Measurements from ENCODE around the gene LRRC75B. TPM values are rescaled to one million over a fixed set of nuclear protein-coding genes. Genes with fewer than 3 reads are reported as not detected.
"Not testable (repeated sequence)": the region's sequence is repeated elsewhere in the genome, so short reads cannot be mapped to it uniquely, and the experiment has no call there.

LRRC75B gene
- total RNA-seq, 1 donor from 2014 or later = 10.8 TPM

DNA sequence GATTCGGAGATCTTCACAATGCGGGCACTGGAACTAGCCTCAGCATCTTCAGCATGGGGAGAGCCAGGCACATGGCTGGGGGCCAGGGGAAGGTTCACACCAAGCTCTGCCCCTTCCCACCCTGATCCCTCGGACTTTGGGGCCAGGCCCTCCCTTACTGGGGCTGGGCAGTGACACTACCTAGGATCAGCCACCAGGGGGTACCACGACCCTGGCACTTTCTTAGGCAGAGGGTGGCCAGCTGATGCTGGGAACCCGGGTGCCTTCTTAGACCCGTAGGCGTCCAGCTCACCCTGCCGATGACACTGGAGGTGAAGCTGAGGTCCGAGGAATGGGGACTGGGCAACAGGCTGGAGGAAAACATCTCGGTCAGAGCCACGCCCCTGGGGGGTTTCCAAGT is 36.2 kb upstream of the LRRC75B start:
- H3K4me3 ChIP-seq; H3K36me3 ChIP-seq; intact Hi-C loops (cut with DNase I); ATAC-seq; H3K27ac ChIP-seq; H3K4me1 ChIP-seq; H3K27me3 ChIP-seq; H3K9me3 ChIP-seq: not testable (repeated sequence)
- DNase-seq = peak; percentile 72
- TF ChIP-seq, protein P1, sequence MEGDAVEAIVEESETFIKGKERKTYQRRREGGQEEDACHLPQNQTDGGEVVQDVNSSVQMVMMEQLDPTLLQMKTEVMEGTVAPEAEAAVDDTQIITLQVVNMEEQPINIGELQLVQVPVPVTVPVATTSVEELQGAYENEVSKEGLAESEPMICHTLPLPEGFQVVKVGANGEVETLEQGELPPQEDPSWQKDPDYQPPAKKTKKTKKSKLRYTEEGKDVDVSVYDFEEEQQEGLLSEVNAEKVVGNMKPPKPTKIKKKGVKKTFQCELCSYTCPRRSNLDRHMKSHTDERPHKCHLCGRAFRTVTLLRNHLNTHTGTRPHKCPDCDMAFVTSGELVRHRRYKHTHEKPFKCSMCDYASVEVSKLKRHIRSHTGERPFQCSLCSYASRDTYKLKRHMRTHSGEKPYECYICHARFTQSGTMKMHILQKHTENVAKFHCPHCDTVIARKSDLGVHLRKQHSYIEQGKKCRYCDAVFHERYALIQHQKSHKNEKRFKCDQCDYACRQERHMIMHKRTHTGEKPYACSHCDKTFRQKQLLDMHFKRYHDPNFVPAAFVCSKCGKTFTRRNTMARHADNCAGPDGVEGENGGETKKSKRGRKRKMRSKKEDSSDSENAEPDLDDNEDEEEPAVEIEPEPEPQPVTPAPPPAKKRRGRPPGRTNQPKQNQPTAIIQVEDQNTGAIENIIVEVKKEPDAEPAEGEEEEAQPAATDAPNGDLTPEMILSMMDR (IDR thresholded peaks at IDR 0.05) = peak; percentile 49

DNA sequence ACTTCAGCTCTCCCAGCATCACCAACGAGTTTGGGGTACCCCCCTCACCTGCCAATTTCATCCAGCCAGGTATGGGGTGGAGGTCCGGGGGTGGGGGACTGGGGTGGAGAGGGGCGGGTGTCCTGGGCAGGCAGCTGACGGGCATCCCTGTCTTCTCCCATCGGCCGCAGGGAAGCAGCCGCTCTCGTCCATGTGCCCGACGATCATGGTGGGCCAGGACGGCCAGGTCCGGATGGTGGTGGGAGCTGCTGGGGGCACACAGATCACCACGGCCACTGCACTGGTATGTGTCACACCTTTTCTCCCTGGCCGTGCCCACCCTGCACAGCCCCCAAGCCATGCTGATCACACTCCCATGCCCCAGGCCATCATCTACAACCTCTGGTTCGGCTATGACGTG is 35.0 kb upstream of the LRRC75B start:
- ATAC-seq; H3K4me3 ChIP-seq; H3K9me3 ChIP-seq; H3K4me1 ChIP-seq; intact Hi-C loops (cut with DNase I); H3K36me3 ChIP-seq; H3K27me3 ChIP-seq; DNase-seq; H3K27ac ChIP-seq: not testable (repeated sequence)

DNA sequence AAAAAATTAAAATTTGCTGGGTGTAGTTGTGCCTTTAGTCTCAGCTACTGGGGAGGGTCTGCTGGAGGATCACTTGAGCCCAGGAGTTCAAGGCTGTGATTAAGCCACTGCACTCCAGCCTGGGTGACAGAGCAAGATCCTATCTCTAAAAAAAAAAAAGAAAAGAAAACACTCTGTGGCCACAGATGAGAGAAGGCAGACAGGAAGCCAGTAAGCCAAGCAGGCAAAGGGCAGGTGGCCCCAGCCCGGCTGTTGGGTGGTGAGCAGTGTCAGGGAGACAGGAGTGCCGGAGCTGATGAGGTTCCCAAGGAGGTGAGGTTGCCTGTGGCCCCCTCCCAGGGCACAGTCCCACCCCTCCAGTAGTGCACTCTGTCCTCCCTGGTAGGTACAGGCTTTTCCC is 29.7 kb upstream of the LRRC75B start:
- not testable (repeated sequence) for H3K27ac ChIP-seq, H3K4me1 ChIP-seq

DNA sequence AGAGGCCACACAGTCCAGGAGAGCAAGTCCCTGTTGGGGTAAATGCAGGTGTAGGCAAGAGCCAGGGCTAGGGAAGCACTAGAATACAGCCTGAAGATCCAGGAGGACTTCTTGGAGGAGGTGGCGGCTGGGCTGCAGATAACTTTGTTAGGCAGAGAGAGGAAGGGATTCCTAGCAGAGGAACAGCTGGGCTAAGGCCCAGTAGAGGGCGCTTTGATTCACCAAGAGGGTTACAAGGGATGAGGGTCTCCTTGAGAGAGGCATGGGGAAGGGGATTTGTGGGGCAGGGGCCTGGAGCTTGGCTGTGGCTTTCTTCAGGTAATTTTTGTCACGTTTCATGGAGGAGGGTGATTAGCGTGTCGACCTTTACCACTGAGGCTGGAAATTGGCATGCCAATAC is 28.4 kb upstream of the LRRC75B start:
- DNase-seq; H3K9me3 ChIP-seq; H3K27me3 ChIP-seq; ATAC-seq; intact Hi-C loops (cut with DNase I); H3K4me3 ChIP-seq; H3K4me1 ChIP-seq; H3K27ac ChIP-seq; H3K36me3 ChIP-seq: not testable (repeated sequence)

More for the DNA sequence above, 29.7 kb upstream of the LRRC75B start:
- DNase-seq; ATAC-seq; H3K4me3 ChIP-seq; intact Hi-C loops (cut with DNase I); H3K36me3 ChIP-seq; H3K9me3 ChIP-seq; H3K27me3 ChIP-seq: not testable (repeated sequence)

DNA sequence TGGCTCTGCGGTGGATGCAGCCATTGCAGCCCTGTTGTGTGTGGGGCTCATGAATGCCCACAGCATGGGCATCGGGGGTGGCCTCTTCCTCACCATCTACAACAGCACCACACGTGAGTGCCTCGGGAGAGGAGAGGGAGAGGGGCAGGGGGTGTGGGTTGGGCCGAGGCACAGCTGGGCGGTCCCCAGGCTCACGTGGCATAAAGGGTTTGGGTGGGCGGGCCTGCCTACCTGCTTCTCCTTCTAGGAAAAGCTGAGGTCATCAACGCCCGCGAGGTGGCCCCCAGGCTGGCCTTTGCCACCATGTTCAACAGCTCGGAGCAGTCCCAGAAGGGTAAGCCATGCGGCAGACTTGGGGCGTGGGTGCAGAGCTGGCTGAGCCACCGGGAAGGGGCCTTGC is 21.9 kb upstream of the LRRC75B start:
- ATAC-seq; H3K27me3 ChIP-seq; H3K4me1 ChIP-seq; H3K27ac ChIP-seq; DNase-seq; H3K9me3 ChIP-seq; H3K4me3 ChIP-seq; H3K36me3 ChIP-seq; intact Hi-C loops (cut with DNase I): not testable (repeated sequence)

DNA sequence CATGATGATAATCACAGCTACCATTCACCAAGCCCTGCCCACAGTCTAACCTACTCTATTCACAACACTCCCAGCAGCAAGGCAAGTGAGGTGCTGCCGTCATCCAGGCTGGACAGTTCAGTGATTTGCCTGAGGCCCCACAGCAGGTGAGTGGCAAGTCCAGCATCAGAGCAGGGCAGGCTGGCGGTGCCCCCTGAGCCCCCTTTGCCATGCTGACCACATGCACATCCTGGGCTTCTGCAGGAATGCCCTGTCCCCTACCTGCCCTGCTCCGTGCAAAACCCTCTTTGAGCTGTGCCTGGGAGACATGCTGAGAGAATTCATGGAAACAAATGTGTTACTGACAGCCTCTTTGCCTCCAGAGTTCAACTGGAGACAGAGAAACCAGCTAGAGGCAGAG is 17.0 kb upstream of the LRRC75B start:
- H3K9me3 ChIP-seq; intact Hi-C loops (cut with DNase I); H3K27me3 ChIP-seq; H3K27ac ChIP-seq; H3K4me1 ChIP-seq; DNase-seq; H3K36me3 ChIP-seq; H3K4me3 ChIP-seq; ATAC-seq: not testable (repeated sequence)

DNA sequence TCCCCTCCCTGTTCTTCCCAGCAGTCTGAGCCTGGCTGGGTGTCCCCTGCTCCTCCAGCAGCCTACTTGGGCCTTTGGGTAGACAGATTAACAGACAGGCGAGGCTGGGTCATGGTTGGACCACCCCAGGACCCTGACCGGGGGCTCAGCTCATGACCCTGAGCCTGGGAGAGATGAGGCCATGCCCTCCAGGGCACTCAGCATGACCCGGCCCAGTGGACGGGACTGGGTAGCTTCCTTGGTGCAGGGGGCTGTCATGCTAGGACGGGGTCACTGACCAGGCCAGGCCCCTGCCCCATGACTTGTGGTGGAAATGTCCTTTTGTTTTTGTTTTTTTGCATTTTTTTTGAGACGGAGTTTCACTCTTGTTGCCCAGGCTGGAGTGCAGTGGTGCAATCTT is 15.5 kb upstream of the LRRC75B start:
- H3K27ac ChIP-seq; H3K9me3 ChIP-seq; H3K27me3 ChIP-seq; H3K4me1 ChIP-seq; DNase-seq; H3K36me3 ChIP-seq; intact Hi-C loops (cut with DNase I); H3K4me3 ChIP-seq: not testable (repeated sequence)
- ATAC-seq = peak; percentile 7

DNA sequence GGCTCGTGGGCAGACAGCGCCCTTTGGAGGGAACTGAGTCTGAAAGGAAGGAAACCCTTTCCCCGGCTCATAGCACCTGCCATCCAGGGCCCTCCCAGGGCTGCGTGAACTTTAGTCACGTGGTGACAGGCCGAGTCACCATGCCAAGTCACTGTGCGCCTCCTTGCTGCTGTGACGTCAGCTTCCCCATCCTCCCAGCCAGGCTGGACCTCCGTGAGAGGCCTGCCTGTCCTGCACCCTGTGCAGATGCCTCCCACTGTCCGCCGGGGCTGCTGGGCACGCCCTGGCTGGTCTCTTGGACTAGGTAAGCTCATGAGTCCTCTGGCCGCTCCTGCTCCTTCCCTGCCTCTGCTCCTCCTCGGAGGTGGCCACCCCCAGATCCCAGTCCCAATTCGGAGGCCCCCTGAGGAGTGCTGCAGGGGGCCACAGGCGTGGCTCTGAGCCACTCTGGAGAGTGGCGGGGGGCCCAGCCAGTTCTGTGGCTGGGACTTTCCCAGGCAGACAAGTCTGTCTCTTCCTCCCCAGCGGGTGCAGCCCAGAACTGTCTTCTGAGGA is 14.6 kb upstream of the LRRC75B start:
- H3K27me3 ChIP-seq; H3K9me3 ChIP-seq; intact Hi-C loops (cut with DNase I); H3K4me1 ChIP-seq; DNase-seq; H3K36me3 ChIP-seq: not testable (repeated sequence)
- peak overlapping the region; percentile 25 for H3K4me3 ChIP-seq
- peak; percentile 67 for ATAC-seq
- peak overlapping the region; percentile 4 for H3K27ac ChIP-seq

DNA sequence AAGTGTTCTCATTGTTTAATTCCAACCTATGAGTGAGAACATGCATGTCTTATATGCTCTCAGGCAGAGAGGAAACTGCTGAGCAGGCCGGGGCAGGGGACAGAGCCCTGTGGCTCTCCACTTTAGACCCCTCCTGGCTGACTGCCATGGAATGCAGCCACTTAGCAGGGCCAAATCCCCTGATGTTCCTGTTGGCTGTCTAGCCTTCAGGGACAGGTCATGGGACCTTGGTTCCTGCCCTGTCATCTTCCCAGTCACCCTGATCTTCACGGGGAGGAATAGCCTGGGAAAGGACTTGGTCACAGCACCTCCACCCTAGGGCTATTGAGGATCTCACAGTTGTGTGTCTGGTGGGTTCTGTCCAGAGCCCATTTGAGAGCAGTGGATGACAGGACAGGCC is 13.5 kb upstream of the LRRC75B start:
- H3K27ac ChIP-seq; H3K4me1 ChIP-seq; H3K36me3 ChIP-seq; ATAC-seq; H3K27me3 ChIP-seq; H3K4me3 ChIP-seq; H3K9me3 ChIP-seq; intact Hi-C loops (cut with DNase I); DNase-seq: not testable (repeated sequence)

DNA sequence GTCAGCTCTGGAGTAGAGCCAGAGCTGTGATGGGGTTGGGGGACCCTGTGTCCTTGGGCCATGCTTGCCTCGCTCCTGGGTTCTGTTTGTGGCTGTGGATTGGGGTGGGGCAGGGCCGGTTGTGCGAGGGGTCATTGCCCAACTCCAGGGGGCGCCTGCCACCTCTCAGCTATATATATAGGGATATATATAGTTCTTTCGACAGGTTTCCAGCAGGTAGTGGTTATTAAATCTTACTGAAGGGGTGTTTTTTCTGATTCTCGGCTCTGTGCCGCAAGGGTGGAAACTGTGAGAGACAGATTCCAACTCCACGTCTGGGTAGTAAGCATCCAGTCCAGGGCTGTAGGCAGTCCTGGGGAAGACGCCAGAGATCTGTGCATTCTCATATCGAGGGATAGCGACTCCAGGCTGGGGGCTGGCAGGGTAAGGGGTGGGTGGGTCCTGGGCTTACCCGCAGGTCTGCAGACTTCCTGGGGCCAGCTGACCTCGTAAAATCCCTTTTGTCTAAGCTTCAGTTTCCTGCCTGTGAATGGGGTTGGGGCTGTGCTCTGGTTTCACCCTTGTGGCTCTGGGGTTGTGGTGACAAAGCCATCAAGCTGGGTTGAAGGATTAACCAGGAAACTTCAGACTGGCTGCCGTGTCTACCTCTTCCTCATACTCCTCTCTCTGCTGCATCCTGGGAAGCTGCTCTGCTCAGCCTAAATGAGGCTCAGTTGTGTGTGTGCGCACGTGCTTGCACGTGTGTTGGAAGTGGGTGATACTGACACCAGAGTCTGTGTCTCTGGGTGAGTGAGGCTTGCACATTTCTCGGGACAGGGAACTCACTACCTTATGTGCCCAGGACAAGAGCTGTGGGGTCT is 11.1 kb upstream of the LRRC75B start:
- H3K4me1 ChIP-seq; H3K9me3 ChIP-seq; intact Hi-C loops (cut with DNase I); H3K36me3 ChIP-seq; DNase-seq; H3K27me3 ChIP-seq: not testable (repeated sequence)
- Histone ChIP-seq H3K27ac (peak overlapping the region; percentile 17), H3K4me3 (peak overlapping the region; percentile 28)
- peak; percentile 7 for ATAC-seq

DNA sequence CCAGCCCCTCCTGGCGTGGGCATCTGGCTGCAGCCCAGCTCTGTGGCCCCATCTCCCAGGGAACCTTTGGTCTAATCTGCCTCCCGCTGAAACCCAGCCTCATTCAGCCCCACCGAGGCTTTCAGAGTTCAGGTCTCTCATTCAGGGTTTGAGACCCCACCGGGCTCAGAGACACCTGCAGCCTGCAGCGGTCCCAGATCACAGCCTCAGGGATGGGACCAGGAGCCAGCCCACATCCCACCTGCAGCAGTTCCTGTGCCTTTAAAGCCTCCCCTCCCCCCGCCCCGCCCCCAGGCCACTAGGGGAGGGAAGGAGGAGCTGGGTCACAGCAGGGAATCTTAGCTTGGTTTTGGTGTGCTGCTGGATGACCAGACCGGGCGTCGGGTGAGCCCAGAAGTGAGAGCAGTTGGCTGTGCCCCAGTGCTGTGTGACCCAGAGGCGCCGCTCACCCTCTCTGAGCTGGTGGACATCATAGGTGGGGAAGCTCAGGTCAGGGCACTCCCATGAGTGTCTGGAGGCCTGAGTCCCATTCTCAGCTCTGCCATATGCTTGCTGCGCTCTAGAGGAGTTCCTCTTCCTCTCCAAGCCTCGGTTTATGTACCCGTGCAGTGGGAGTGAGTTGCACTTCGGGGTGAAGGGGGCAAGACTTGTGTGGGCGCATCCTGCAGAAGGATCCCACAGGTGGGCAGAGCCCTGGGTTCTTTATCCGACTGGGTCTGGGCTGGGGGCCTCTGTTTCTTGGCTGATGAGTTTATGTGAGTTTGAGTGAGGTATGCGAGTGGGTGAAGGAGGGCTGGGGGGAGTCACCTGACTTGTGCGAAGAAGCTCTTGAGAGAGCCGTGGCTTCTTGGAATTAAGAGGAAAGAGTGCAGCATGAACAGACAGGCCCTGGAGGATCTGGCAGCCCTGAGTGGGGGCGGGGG is 10.2 kb upstream of the LRRC75B start, which contains the start of gene GGT1:
GGT1 (plus strand) TSS at position 347 of the 923 bp plus-strand sequence. CDS start 7,889 bp downstream, outside the sequence.
- intact Hi-C loops (cut with DNase I); H3K27me3 ChIP-seq; H3K36me3 ChIP-seq; H3K4me1 ChIP-seq; H3K9me3 ChIP-seq: not testable (repeated sequence)
- DNase-seq (peak; percentile 77), ATAC-seq (peak; percentile 41)
- Histone ChIP-seq H3K4me3 (peak within 1 kb of the TSS; percentile 28), H3K27ac (peak within 1 kb of the TSS; percentile 17)

DNA sequence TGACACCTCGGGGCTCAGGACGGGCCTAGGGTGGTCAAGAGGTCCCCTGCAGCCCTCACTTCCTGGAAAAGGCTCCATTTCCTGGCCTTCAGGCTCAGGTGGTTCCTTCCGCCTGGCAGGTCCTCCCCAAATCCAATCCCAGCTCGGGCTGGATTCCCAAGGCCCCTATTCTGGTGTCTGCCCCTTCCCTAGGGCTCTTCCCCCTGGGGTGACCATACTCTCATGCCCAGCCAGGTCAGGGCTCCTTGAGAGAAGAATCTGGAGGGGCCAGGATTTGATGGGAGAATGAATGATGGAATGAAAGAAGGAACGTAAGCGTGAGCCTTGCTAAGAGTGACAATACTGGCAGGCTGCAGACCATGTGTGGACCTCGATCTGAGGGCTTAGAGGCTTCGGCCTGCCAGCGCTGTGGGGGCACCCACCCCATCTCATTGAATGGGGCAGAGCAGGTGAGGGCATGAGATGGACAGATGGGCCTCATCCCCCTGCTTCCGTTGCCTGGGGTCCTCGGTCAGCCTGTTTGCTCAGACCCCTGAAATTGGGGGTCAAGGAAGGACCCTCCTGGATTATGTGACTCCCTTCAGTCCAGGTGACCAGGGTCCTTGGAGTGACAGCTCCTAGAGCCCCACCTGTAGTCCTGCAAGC is 9.4 kb upstream of the LRRC75B start:
- intact Hi-C loops (cut with DNase I); H3K4me3 ChIP-seq; DNase-seq; H3K27me3 ChIP-seq; H3K9me3 ChIP-seq; H3K27ac ChIP-seq; H3K36me3 ChIP-seq; H3K4me1 ChIP-seq; ATAC-seq: not testable (repeated sequence)
